HG03442 (cell line): ENCODE measurements around the gene TBC1D7.

Source experiments
- ATAC-seq: cut with Tn5 transposase; IDR thresholded peaks from one replicate; pipeline ENCODE4 v1.9.1; 2021; ENCODE audit warnings: mild to moderate bottlenecking, moderate library complexity; ENCODE audit not compliant: unreplicated experiment

The TBC1D7 gene

GRCh38 chr6:13357551-13358075 lies 29.3 kb upstream of the TBC1D7 start:
- ATAC-seq, result no peak

GRCh38 chr6:13355999-13356785 lies 27.9 kb upstream of the TBC1D7 start:
- ATAC-seq, result peak; percentile 85

- peak; percentile 35 for ATAC-seq
Measured at GRCh38 chr6:13355043-13355945, 27.0 kb upstream of the TBC1D7 start.

- ATAC-seq, result no peak
Measured at GRCh38 chr6:13354331-13355042, 26.1 kb upstream of the TBC1D7 start.

- no peak for ATAC-seq
Measured at GRCh38 chr6:13352165-13352564, 23.8 kb upstream of the TBC1D7 start.

GRCh38 chr6:13351271-13351670 lies 22.9 kb upstream of the TBC1D7 start:
- no peak for ATAC-seq

- no peak for ATAC-seq
Measured at GRCh38 chr6:13349811-13350506, 21.6 kb upstream of the TBC1D7 start.

- no peak for ATAC-seq
Measured at GRCh38 chr6:13348334-13349113, 20.2 kb upstream of the TBC1D7 start.

GRCh38 chr6:13346245-13346644 lies 17.9 kb upstream of the TBC1D7 start:
- ATAC-seq, result no peak

GRCh38 chr6:13342414-13343019 lies 14.2 kb upstream of the TBC1D7 start:
- no peak for ATAC-seq

GRCh38 chr6:13339863-13340630 lies 11.7 kb upstream of the TBC1D7 start:
- ATAC-seq, result no peak

- ATAC-seq, result no peak
Measured at GRCh38 chr6:13338038-13338437, 9.7 kb upstream of the TBC1D7 start.

- ATAC-seq, result no peak
Measured at GRCh38 chr6:13336553-13336952, 8.2 kb upstream of the TBC1D7 start.

- ATAC-seq, result no peak
Measured at GRCh38 chr6:13334953-13335352, 6.6 kb upstream of the TBC1D7 start.

- no peak for ATAC-seq
Measured at GRCh38 chr6:13332349-13332706, 4.0 kb upstream of the TBC1D7 start.

- no peak for ATAC-seq
Measured at GRCh38 chr6:13331516-13332348, 3.4 kb upstream of the TBC1D7 start.

GRCh38 chr6:13328875-13329183 lies 492 bp upstream of the TBC1D7 start:
- ATAC-seq, result no peak

- no peak for ATAC-seq
Measured at GRCh38 chr6:13327691-13328075, 654 bp downstream of the TBC1D7 start.
